Measurements from ENCODE around the gene DENND1A.

The DENND1A gene

DNA sequence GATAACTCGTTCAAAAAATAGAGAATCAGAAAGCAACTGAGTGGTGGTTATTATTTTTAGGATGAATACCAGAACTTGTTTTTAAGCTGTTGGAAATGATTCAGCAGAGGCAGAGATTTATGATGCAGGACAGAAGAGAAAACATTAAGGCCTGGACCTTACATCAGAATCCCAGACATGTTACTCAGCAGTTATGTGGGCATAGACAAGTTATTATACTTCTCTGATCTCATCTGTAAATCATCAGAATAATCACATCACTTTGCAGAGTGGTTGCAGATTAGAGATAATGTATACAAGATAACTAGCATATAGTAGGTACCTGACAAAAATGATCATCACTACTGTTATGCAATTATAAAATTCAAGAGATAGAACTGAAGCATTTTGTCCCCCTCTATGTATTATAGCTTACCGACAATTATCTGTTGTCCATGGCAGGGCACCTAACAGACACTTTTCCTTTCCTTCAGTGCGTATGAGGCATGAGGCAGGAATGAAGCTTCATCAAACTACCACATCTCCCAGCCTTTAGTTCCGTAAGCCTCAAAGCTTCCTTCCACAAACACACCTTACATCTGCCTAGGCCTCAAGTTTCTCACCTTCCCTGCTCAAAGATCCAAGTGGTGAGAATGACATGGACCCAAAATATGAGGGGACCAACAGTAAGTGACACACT lies 165.9 kb downstream of the DENND1A start:
- no peaks in the 10 kb centered on the region for H3K9me3 ChIP-seq (ENCODE audit: control insufficient read depth, low read length)
- H2AFZ ChIP-seq: no peak overlapping the region
- TF ChIP-seq, protein P1, sequence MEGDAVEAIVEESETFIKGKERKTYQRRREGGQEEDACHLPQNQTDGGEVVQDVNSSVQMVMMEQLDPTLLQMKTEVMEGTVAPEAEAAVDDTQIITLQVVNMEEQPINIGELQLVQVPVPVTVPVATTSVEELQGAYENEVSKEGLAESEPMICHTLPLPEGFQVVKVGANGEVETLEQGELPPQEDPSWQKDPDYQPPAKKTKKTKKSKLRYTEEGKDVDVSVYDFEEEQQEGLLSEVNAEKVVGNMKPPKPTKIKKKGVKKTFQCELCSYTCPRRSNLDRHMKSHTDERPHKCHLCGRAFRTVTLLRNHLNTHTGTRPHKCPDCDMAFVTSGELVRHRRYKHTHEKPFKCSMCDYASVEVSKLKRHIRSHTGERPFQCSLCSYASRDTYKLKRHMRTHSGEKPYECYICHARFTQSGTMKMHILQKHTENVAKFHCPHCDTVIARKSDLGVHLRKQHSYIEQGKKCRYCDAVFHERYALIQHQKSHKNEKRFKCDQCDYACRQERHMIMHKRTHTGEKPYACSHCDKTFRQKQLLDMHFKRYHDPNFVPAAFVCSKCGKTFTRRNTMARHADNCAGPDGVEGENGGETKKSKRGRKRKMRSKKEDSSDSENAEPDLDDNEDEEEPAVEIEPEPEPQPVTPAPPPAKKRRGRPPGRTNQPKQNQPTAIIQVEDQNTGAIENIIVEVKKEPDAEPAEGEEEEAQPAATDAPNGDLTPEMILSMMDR (IDR thresholded peaks at IDR 0.05): no peak
- H3K27me3 ChIP-seq (ENCODE audit: control insufficient read depth, insufficient read depth, low read length): no peaks in the 10 kb centered on the region
- H3K27ac ChIP-seq: no peak overlapping the region
- H3K4me3 ChIP-seq (ENCODE audit: low read depth, low read length): no peak overlapping the region
- no peaks in the 10 kb centered on the region for H3K79me2 ChIP-seq
- H3K4me1 ChIP-seq: peaks cover 5% of the 10 kb centered on the region
- H3K4me2 ChIP-seq (ENCODE audit: low read length): no peak overlapping the region
- no peaks in the 10 kb centered on the region for H3K36me3 ChIP-seq (ENCODE audit: control insufficient read depth, insufficient read depth, low read length)
- H3K9ac ChIP-seq: no peak overlapping the region

DNA sequence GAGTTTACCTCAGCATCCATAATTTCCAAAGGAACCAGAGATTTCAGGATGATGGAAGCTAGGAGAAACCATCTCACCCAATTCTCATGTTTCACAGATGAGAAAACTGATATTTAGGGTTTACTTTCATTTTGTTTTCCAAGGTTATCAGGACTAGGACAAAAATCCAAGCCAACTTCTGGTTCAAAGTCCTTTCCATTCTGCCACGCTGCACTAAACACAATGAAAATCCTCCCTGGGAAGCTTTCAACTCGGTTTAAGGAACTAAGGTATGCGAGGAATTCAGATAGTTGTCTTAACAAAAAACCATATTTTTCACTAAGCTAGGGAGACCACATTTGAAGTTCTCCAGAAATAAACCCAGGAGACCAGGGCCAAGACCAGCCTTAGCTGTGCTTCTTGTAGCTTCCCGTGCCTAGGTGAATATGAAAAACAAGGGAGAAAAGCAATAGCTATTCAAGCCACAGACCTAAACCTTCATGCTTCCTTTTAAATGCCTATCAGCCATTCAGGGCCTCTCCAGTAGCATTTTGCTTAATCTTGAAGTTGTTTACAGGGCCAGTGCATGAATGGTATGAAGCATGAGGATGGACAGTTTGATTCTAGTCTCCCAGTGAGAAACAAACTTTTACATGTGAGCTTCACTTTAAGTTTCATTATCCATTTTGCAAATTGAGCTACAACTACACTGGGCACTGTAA lies 167.9 kb downstream of the DENND1A start:
- Histone ChIP-seq H3K4me3 (ENCODE audit: low read depth, low read length) (no peak overlapping the region), H3K27ac (no peak overlapping the region), H3K4me2 (ENCODE audit: low read length) (no peak overlapping the region)

DNA sequence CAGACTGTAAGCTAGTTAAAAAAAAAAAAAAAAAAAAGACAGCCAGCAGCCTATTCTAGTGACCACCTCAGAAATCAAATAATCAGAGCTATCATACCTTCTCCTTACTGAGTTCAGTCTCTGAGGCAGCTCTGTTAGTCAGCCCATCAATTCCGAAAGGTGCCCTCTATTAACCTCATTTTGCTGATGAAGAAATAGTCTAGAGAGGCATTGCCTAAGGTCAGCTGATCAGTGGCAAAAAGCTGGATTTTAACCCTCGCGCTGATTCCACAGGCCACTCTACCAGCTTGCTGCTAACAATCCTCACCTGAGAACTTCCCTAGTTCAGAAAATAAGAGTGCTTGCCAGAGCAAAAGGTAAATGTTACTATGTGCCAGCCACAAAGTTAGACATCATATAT lies 172.0 kb downstream of the DENND1A start:
- no peak overlapping the region for H3K27ac ChIP-seq
- no peaks in the 10 kb centered on the region for H3K27me3 ChIP-seq (ENCODE audit: control insufficient read depth, insufficient read depth, low read length)
- TF ChIP-seq, protein P1 (IDR thresholded peaks at IDR 0.05): no peak
- H3K9ac ChIP-seq: no peak overlapping the region
- no peaks in the 10 kb centered on the region for H3K36me3 ChIP-seq (ENCODE audit: control insufficient read depth, insufficient read depth, low read length)
- no peaks in the 10 kb centered on the region for H3K79me2 ChIP-seq
- no peak overlapping the region for H3K4me2 ChIP-seq (ENCODE audit: low read length)
- no peaks in the 10 kb centered on the region for H3K9me3 ChIP-seq (ENCODE audit: control insufficient read depth, low read length)
- no peak overlapping the region for H2AFZ ChIP-seq
- H3K4me3 ChIP-seq (ENCODE audit: low read depth, low read length): no peak overlapping the region
- H3K4me1 ChIP-seq: peaks cover 5% of the 10 kb centered on the region

More for the DNA sequence above, 167.9 kb downstream of the DENND1A start:
- no peaks in the 10 kb centered on the region for H3K27me3 ChIP-seq (ENCODE audit: control insufficient read depth, insufficient read depth, low read length)
- no peaks in the 10 kb centered on the region for H3K79me2 ChIP-seq
- no peaks in the 10 kb centered on the region for H3K9me3 ChIP-seq (ENCODE audit: control insufficient read depth, low read length)
- TF ChIP-seq, protein P1 (IDR thresholded peaks at IDR 0.05): no peak
- no peak overlapping the region for H2AFZ ChIP-seq
- no peak overlapping the region for H3K9ac ChIP-seq
- peaks cover 5% of the 10 kb centered on the region for H3K4me1 ChIP-seq
- H3K36me3 ChIP-seq (ENCODE audit: control insufficient read depth, insufficient read depth, low read length): no peaks in the 10 kb centered on the region

DNA sequence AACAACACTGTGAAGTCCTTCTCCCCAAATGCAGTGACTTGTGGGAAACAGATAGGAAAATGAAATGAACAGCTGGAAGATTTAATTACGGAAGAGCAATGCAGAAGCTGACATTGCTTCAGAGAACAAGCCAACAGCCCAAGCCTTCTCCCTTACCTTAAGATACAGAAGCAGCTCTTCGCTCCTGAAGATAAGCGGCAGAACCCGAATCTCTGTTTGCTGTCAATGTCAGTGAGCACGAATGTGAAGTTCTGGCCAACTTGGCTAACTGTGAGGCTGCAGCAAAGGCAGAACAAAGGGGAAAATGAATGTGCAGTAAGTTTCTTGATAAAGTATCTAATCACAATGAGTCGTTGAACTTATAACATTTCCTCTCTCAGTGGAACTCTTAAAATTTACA lies 172.4 kb downstream of the DENND1A start:
- no peaks in the 10 kb centered on the region for H3K79me2 ChIP-seq

More for the DNA sequence above, 172.4 kb downstream of the DENND1A start:
- Histone ChIP-seq H3K27ac (no peak overlapping the region), H3K27me3 (ENCODE audit: control insufficient read depth, insufficient read depth, low read length) (no peaks in the 10 kb centered on the region), H3K4me1 (peaks cover 4% of the 10 kb centered on the region), H3K9me3 (ENCODE audit: control insufficient read depth, low read length) (no peaks in the 10 kb centered on the region), H3K4me3 (ENCODE audit: low read depth, low read length) (no peak overlapping the region), H2AFZ (no peak overlapping the region), H3K9ac (no peak overlapping the region), H3K36me3 (ENCODE audit: control insufficient read depth, insufficient read depth, low read length) (no peaks in the 10 kb centered on the region), H3K4me2 (ENCODE audit: low read length) (no peak overlapping the region)
- TF ChIP-seq, protein P1 (IDR thresholded peaks at IDR 0.05): no peak
